HepG2 (cell line): ENCODE data around the gene MORF4L1. TPM values are rescaled to one million over a fixed set of nuclear protein-coding genes. Genes with fewer than 3 reads are reported as not detected.
A peak's percentile ranks its signal among the peaks of the same experiment; 100 is the strongest.

Experiments used
- CCDC6 ChIP-seq: sonication (generic); formaldehyde crosslinking; IDR thresholded peaks from 2 replicates; pipeline ENCODE4 v1.8.1; 2022; ENCODE audit warnings: mild to moderate bottlenecking, missing genetic modification reagents, moderate library complexity
- ETV5 ChIP-seq: IDR thresholded peaks from 2 replicates; pipeline ENCODE4 v1.6.1; 2018; ENCODE audit warnings: missing biosample characterization, missing genetic modification reagents, inconsistent platforms, borderline replicate concordance
- GZF1 ChIP-seq: sonication (generic); formaldehyde crosslinking; IDR thresholded peaks from 2 replicates; pipeline ENCODE4 v1.5.1; 2020; ENCODE audit warnings: mild to moderate bottlenecking, missing genetic modification reagents
- HCFC1 ChIP-seq: fragments of 150-350 bp; IDR thresholded peaks from 2 replicates; pipeline ENCODE4 v1.6.1; 2014; ENCODE audit warnings: low read depth, low read length
- HHEX ChIP-seq: IDR thresholded peaks from 2 replicates; pipeline ENCODE4 v1.6.1; 2016; ENCODE audit warnings: control low read depth
- IKZF1 ChIP-seq: fragments of 450-650 bp; IDR thresholded peaks from 2 replicates; pipeline ENCODE4 v1.7.1; 2016
- JUND ChIP-seq: sonication (generic); formaldehyde crosslinking; IDR thresholded peaks from 2 replicates; pipeline ENCODE4 v1.8.0; 2022; ENCODE audit warnings: mild to moderate bottlenecking, missing genetic modification reagents
- MAF1 ChIP-seq: sonication (generic); formaldehyde crosslinking; IDR thresholded peaks from 2 replicates; pipeline ENCODE4 v1.5.0; 2020; ENCODE audit warnings: missing genetic modification reagents, borderline replicate concordance
- MXI1 ChIP-seq: IDR thresholded peaks from 3 replicates; pipeline ENCODE4 v1.6.1; 2012; ENCODE audit warnings: low read depth, low read length, inconsistent platforms, borderline replicate concordance
- POGZ ChIP-seq: sonication (generic); formaldehyde crosslinking; IDR thresholded peaks from 2 replicates; pipeline ENCODE4 v1.4.0; 2020; ENCODE audit warnings: mild to moderate bottlenecking, missing genetic modification reagents
- SIN3B ChIP-seq: fragments of 150-350 bp; IDR thresholded peaks from 2 replicates; pipeline ENCODE4 v1.6.1; 2014; ENCODE audit warnings: low read length
- SMARCE1 ChIP-seq: fragments of 450-650 bp; IDR thresholded peaks from 2 replicates; pipeline ENCODE4 v1.6.1; 2017; ENCODE audit warnings: borderline replicate concordance
- SRSF9 ChIP-seq: fragments of 200-400 bp; formaldehyde crosslinking; IDR thresholded peaks from 2 replicates; pipeline ENCODE4 v1.6.1; 2018; ENCODE audit warnings: borderline replicate concordance, mild to moderate bottlenecking, low read depth, low read length; ENCODE audit not compliant: insufficient read depth, poor library complexity, severe bottlenecking
- TFDP2 ChIP-seq: sonication (generic); formaldehyde crosslinking; IDR thresholded peaks from 2 replicates; pipeline ENCODE4 v1.4.0; 2020; ENCODE audit warnings: missing genetic modification reagents
- ZBTB38 ChIP-seq: sonication (generic); formaldehyde crosslinking; IDR thresholded peaks from 2 replicates; pipeline ENCODE4 v1.5.1; 2020; ENCODE audit warnings: mild to moderate bottlenecking, missing genetic modification reagents
- ZFX ChIP-seq: sonication (generic); formaldehyde crosslinking; IDR thresholded peaks from 2 replicates; pipeline ENCODE4 v1.4.0; 2020; ENCODE audit warnings: mild to moderate bottlenecking, low read depth, missing genetic modification reagents, moderate library complexity
- ZIK1 ChIP-seq: sonication (generic); formaldehyde crosslinking; IDR thresholded peaks from 2 replicates; pipeline ENCODE4 v1.5.0; 2020; ENCODE audit warnings: mild to moderate bottlenecking, low read depth, missing genetic modification reagents, borderline replicate concordance
- ZNF10 ChIP-seq: sonication (generic); formaldehyde crosslinking; IDR thresholded peaks from 2 replicates; pipeline ENCODE4 v1.4.0; 2020; ENCODE audit warnings: mild to moderate bottlenecking, low read depth, missing genetic modification reagents, borderline replicate concordance
- ZNF101 ChIP-seq: sonication (generic); formaldehyde crosslinking; IDR thresholded peaks from 2 replicates; pipeline ENCODE4 v1.4.0; 2020; ENCODE audit warnings: mild to moderate bottlenecking, low read depth, missing genetic modification reagents, borderline replicate concordance
- ZNF224 ChIP-seq: sonication (generic); formaldehyde crosslinking; IDR thresholded peaks from 2 replicates; pipeline ENCODE4 v1.5.0; 2020; ENCODE audit warnings: mild to moderate bottlenecking, missing genetic modification reagents
- ZNF225 ChIP-seq: sonication (generic); formaldehyde crosslinking; IDR thresholded peaks from 2 replicates; pipeline ENCODE4 v1.4.0; 2020; ENCODE audit warnings: mild to moderate bottlenecking, missing genetic modification reagents
- ZNF260 ChIP-seq: sonication (generic); formaldehyde crosslinking; IDR thresholded peaks from 2 replicates; pipeline ENCODE4 v1.4.0; 2020; ENCODE audit warnings: missing genetic modification reagents, low read depth, mild to moderate bottlenecking, borderline replicate concordance
- ZNF558 ChIP-seq: sonication (generic); formaldehyde crosslinking; IDR thresholded peaks from 2 replicates; pipeline ENCODE4 v1.9.0; 2022; ENCODE audit warnings: mild to moderate bottlenecking, missing genetic modification reagents, borderline replicate concordance
- ZNF644 ChIP-seq: IDR thresholded peaks from 2 replicates; pipeline ENCODE4 v1.6.1; 2016; ENCODE audit warnings: low read depth
- ZNF704 ChIP-seq: sonication (generic); formaldehyde crosslinking; IDR thresholded peaks from 2 replicates; pipeline ENCODE4 v1.8.1; 2023; ENCODE audit warnings: mild to moderate bottlenecking, inconsistent platforms, moderate library complexity, missing genetic modification reagents, borderline replicate concordance
- ZNF761 ChIP-seq: sonication (generic); formaldehyde crosslinking; conservative IDR thresholded peaks from 2 replicates; pipeline ENCODE4 v1.4.0; 2020; ENCODE audit warnings: mild to moderate bottlenecking, missing genetic modification reagents
- ZNF776 ChIP-seq: sonication (generic); formaldehyde crosslinking; IDR thresholded peaks from 2 replicates; pipeline ENCODE4 v1.4.0; 2020; ENCODE audit warnings: mild to moderate bottlenecking, missing genetic modification reagents
- polyA plus RNA-seq, 8 experiments: library from polyadenylated mRNA; depleted of rRNA in 3 of 8; stranded (reverse) in 7 of 8; unstranded in 1 of 8; fragments of >200 nt; fragmentation: Illumina TruSeq in 4 of 8; extraction: Trizol in 4 of 8; gene quantifications; 2 replicates each; pipeline versions ENCODE4 v1.2.1 to v1.2.3, GENCODE V29; 2011 to 2016; ENCODE audit warnings: low read depth in 4 of 8, missing spikeins in 1 of 8, mixed read lengths in 1 of 8; ENCODE audit not compliant: insufficient read depth in 1 of 8
- total RNA-seq, 5 experiments: library from RNA; depleted of rRNA; stranded (reverse); fragments of >200 nt; fragmentation: Illumina TruSeq; extraction: Trizol; gene quantifications; 2 replicates each; pipeline ENCODE4 v1.2.3, GENCODE V29; 2016; ENCODE audit warnings: low read depth in 1 of 5
- TF ChIP-seq, protein P1 (sequence below): sonication (generic); formaldehyde crosslinking; IDR thresholded peaks from 2 replicates; pipeline ENCODE4 v1.5.0; 2020; ENCODE audit warnings: missing genetic modification reagents

The MORF4L1 gene
- total and polyA plus RNA-seq, 2 of the 13 experiments (the other 11 are each of a cell fraction or from before 2014, with no cell fraction given), result 218 to 219 TPM

DNA sequence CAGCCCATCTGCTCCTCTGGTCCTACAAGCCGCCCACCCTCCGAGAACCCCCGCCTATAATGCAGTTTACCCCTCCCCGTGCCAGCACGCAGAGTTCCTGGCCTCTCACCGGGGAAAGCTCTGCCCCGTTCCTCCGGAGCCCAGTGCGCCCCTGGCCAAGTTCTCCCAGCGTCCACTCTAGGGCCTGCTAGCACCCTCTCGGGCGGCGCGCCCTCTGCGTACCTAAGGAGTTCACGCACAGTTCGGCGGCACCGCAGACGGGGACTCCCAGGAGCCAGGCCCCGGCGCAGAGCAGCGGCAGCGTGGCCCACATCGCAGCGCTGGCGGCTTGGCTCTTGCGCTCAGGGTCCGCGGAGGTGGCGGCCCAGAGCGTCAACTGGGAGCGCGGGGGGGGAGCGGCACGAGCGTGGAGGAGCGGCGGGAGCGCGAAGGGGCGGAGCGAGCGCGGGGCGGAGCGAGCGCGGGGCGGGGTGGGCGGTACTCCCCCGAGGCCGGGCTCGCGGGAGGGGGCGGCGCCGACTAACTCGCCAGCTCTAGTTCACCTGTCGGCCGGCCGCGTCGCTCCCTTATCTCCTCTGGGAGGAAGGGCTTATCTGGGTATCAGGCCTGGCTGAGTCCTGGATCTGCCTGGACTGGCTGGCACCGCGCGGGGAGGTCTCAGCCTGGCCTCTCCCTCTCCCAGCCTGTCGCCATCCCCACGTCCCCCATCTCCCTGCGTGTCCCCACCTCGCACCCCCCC, 72.1 kb downstream of the MORF4L1 start, which contains the start of gene CTSH (continued):
- TF ChIP-seq, protein P1, sequence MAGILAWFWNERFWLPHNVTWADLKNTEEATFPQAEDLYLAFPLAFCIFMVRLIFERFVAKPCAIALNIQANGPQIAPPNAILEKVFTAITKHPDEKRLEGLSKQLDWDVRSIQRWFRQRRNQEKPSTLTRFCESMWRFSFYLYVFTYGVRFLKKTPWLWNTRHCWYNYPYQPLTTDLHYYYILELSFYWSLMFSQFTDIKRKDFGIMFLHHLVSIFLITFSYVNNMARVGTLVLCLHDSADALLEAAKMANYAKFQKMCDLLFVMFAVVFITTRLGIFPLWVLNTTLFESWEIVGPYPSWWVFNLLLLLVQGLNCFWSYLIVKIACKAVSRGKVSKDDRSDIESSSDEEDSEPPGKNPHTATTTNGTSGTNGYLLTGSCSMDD (CRISPR knock-in tag), result no peak
- TF ChIP-seq ZFX (CRISPR knock-in tag) (peak; percentile 97), ZNF776 (CRISPR knock-in tag) (peak; percentile 50; the same call in 1 of the 2 replicates), JUND (CRISPR knock-in tag) (0 out of 2 replicates have a peak, but pooled peaks have one; percentile 54), ZIK1 (0 out of 2 replicates have a peak, but pooled peaks have one; percentile 38), SMARCE1 (no peak), SRSF9 (no peak), SIN3B (no peak), MAF1 (CRISPR knock-in tag) (no peak), ETV5 (0 out of 2 replicates have a peak, but pooled peaks have one; percentile 11), TFDP2 (CRISPR knock-in tag) (peak; percentile 88), GZF1 (CRISPR knock-in tag) (no peak), ZNF704 (CRISPR knock-in tag) (no peak; the same call in 1 of the 2 replicates), HHEX (no peak), CCDC6 (CRISPR knock-in tag) (peak; percentile 87; the same call in 1 of the 2 replicates), POGZ (CRISPR knock-in tag) (0 out of 2 replicates have a peak, but pooled peaks have one; percentile 38), IKZF1 (no peak), ZBTB38 (CRISPR knock-in tag) (peak; percentile 90; the same call in 1 of the 2 replicates), ZNF558 (CRISPR knock-in tag) (peak; percentile 90; the same call in 1 of the 2 replicates), ZNF260 (CRISPR knock-in tag) (no peak), ZNF10 (CRISPR knock-in tag) (no peak), ZNF644 (no peak), ZNF761 (CRISPR knock-in tag) (no peak; the same call in 1 of the 2 replicates), ZNF101 (no peak), HCFC1 (no peak), ZNF225 (CRISPR knock-in tag) (peak; percentile 91), MXI1 (peak; percentile 52; the same call in 1 of the 3 replicates), ZNF224 (CRISPR knock-in tag) (0 out of 2 replicates have a peak, but pooled peaks have one; percentile 16)
